Measurements from ENCODE around the gene CCS. TPM values are rescaled to one million over a fixed set of nuclear protein-coding genes. Genes with fewer than 3 reads are reported as not detected.

CCS gene
- total and polyA plus RNA-seq, 2 of the 4 experiments (the other 2 are of a cell fraction): 20.1 to 53.0 TPM

DNA sequence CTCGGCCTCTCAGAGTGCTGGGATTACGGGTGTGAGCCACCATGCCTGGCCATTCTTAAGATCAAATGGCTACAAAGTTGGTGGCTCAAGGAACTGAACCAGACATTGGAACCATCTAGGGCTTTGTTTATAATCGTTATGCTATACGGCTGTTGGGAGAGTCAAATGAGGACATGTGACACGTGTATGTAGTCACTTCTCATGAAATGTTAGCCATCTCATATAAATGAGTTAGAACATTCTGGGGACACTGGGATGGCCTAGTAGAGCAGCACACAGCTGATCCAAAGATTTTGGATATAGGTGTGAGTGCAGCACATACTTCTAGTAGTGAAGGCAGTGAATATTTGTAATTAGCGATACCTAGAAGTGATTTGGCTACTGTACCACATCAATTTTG lies 38.9 kb downstream of the CCS start:
- POLR2A ChIA-PET (ENCODE audit: unreplicated experiment): no interaction called here

More for the DNA sequence above, 38.9 kb downstream of the CCS start:
- BruUV-seq (replicated peaks): no TSS peak
- in situ Hi-C loops (cut with MboI; ENCODE audit: low sequenced_read_pairs) (no loop called here), dilution Hi-C loops (cut with HindIII; ENCODE audit: low sequenced_read_pairs, unreplicated experiment) (no loop called here), intact Hi-C loops (cut with micrococcal nuclease) (no loop called here)
- no peak overlapping the region for H3K9ac ChIP-seq (ENCODE audit: low read depth, low read length)
- no peak overlapping the region for H3K4me2 ChIP-seq (ENCODE audit: low read depth, low read length)
- no peak overlapping the region; the same call in 1 of the 2 replicates for H3K23ac ChIP-seq (ENCODE audit: low read depth, low read length)
- no peak overlapping the region for H2BK5ac ChIP-seq (ENCODE audit: low read depth, low read length, poor library complexity, severe bottlenecking)
- no peak overlapping the region for H2BK15ac ChIP-seq (ENCODE audit: low read depth, low read length)
- H3K56ac ChIP-seq (ENCODE audit: extremely low read depth, insufficient read depth, low read length): no peak overlapping the region
- H3K4me3 ChIP-seq (ENCODE audit: insufficient read depth, low read depth, low read length): no peak overlapping the region
- no peak for TF ChIP-seq RAD21 (IDR thresholded peaks at IDR 0.05; ENCODE audit: low read length)
- TF ChIP-seq RFX5 (IDR thresholded peaks at IDR 0.05; ENCODE audit: low read depth, low read length): no peak
- no peaks in the 10 kb centered on the region for H3K27me3 ChIP-seq (ENCODE audit: control insufficient read depth, insufficient read depth, low read length)
- CTCF ChIA-PET: no interaction called here
- H2BK120ac ChIP-seq (ENCODE audit: low read depth, low read length): no peak overlapping the region
- H2AK5ac ChIP-seq (ENCODE audit: low read depth, low read length): no peak overlapping the region
- no peaks in the 10 kb centered on the region for H3K9me3 ChIP-seq (ENCODE audit: control insufficient read depth, insufficient read depth, low read length)
- H4K91ac ChIP-seq (ENCODE audit: insufficient read depth, low read depth, low read length): no peak overlapping the region
- H2AFZ ChIP-seq (replicated peaks; ENCODE audit: low read length, poor library complexity): no peak overlapping the region
- ATAC-seq (ENCODE audit: low read depth) (no peak), DNase-seq (no peak)
- peaks cover 35% of the 10 kb centered on the region for H3K36me3 ChIP-seq (ENCODE audit: control insufficient read depth, insufficient read depth, low read length)
- peaks cover 19 to 73% of the 10 kb centered on the region in 2 experiments for H3K79me1 ChIP-seq (ENCODE audit: low read depth in 1 of 2, low read length in 2 of 2)
- H3K18ac ChIP-seq (ENCODE audit: low read depth, low read length): no peak overlapping the region
- no peak overlapping the region for H4K8ac ChIP-seq (ENCODE audit: low read depth in 2 of 2, low read length in 2 of 2)
- no peak overlapping the region for H3K4ac ChIP-seq (ENCODE audit: low read depth, low read length)
- H4K5ac ChIP-seq (ENCODE audit: low read depth, low read length): no peak overlapping the region
- no peak overlapping the region for H2BK20ac ChIP-seq (ENCODE audit: low read depth, low read length)
- H3K4me1 ChIP-seq (ENCODE audit: control insufficient read depth, insufficient read depth, low read length): no peaks in the 10 kb centered on the region
- no peak overlapping the region for H2AK9ac ChIP-seq (replicated peaks; ENCODE audit: low read depth, low read length, poor library complexity)
- no peak overlapping the region for H3K14ac ChIP-seq (replicated peaks; ENCODE audit: low read depth, low read length)
- whole genome bisulfite sequencing, 2 experiments (ENCODE audit: extremely low coverage in 2 of 2, insufficient read length in 1 of 2): 96% methylated on average over 4 of the region's 6 CpGs; no CpG with 5 or more reads in 1 of the 2 experiments
- H3K27ac ChIP-seq (ENCODE audit: insufficient read depth, low read length): no peak overlapping the region
- peaks cover 23% of the 10 kb centered on the region for H3K9me1 ChIP-seq (ENCODE audit: insufficient read depth, low read length)
- H4K20me1 ChIP-seq (ENCODE audit: insufficient read depth, low read length): peaks cover 77% of the 10 kb centered on the region

Measured in IMR-90 (cell line).